K562 (cell line): ENCODE data around the gene OTOG. TPM values are rescaled to one million over a fixed set of nuclear protein-coding genes. Genes with fewer than 3 reads are reported as not detected.

Experiments
- ATAC-seq: fragments of 200-7000 bp; cut with Tn5 transposase; 3 replicates; pipeline ENCODE4 v1.9.1; 2020; ENCODE audit warnings: moderate library complexity
- BruUV-seq: library from RNA; stranded (reverse); fragments of 400-500 nt; replicated peaks from 2 replicates; lab custom pipeline; 2021; lab: Mats Ljungman, UMichigan
- CTCF ChIA-PET: fragments of 300-600 bp; formaldehyde crosslinking; extraction: SDS; loops from one replicate; lab custom pipeline; 2021; ENCODE audit warnings: low intra/inter-chr PET ratio; lab: Yijun Ruan, JAX
- POLR2A ChIA-PET: fragments of 300-600, 350-650 bp; sonication (Branson Sonifier 250); formaldehyde crosslinking; extraction: SDS; loops from one replicate; lab custom pipeline; 2021; ENCODE audit warnings: antibody characterized with exemption, inconsistent platforms; lab: Yijun Ruan, JAX
- DNase-seq, 4 experiments: peaks; one replicate each; pipeline versions ENCODE4 v3.0.0 to v3.0.0-alpha.2; 2011 to 2018; ENCODE audit warnings: low spot score in 3 of 4, mixed read lengths in 3 of 4; ENCODE audit errors: extremely low read depth in 1 of 4
- FAIRE-seq: peaks from 2 replicates; lab custom pipeline; 2011; peaks lifted over from hg19 to GRCh38; lab: Jason Lieb, UNC
- H2AFZ ChIP-seq: 2 replicates; pipeline ENCODE4 v1.6.0; 2011; ENCODE audit warnings: low read depth, low read length, control low read depth, inconsistent platforms
- H3K27ac ChIP-seq: fragments of 200-600 bp; 3 replicates; pipeline ENCODE4 v1.8.0; 2011; ENCODE audit warnings: low read depth, mild to moderate bottlenecking, control low read depth, inconsistent platforms, low read length, moderate library complexity, mixed read lengths; ENCODE audit errors: extremely low read depth
- H3K27me3 ChIP-seq, 2 experiments: fragments of 300-600 bp in 1 of 2; 2 replicates in 1 of 2; 3 replicates in 1 of 2; pipeline versions ENCODE4 v1.6.0 to v1.8.0; 2011; ENCODE audit warnings: inconsistent platforms in 2 of 2, low read length in 2 of 2, mild to moderate bottlenecking in 1 of 2, mixed read lengths in 1 of 2, moderate library complexity in 1 of 2; ENCODE audit not compliant: control insufficient read depth in 2 of 2, insufficient read depth in 2 of 2
- H3K36me3 ChIP-seq: fragments of 300-600 bp; 3 replicates; pipeline ENCODE4 v1.8.0; 2011; ENCODE audit warnings: mild to moderate bottlenecking, low read length, inconsistent platforms; ENCODE audit not compliant: control insufficient read depth, insufficient read depth
- H3K4me1 ChIP-seq, 2 experiments: fragments of 200-600 bp in 1 of 2; replicated peaks in 1 of 2; 2 replicates in 1 of 2; 3 replicates in 1 of 2; pipeline versions ENCODE4 v1.5.1 to v1.8.0; 2011; ENCODE audit warnings: inconsistent platforms in 2 of 2, low read length in 2 of 2, mild to moderate bottlenecking in 1 of 2, mixed read lengths in 1 of 2, moderate library complexity in 1 of 2; ENCODE audit not compliant: control insufficient read depth in 2 of 2, insufficient read depth in 2 of 2
- H3K4me2 ChIP-seq: 2 replicates; pipeline ENCODE4 v1.6.1; 2011; ENCODE audit warnings: low read length, control low read depth, inconsistent platforms, mixed read lengths; ENCODE audit not compliant: insufficient read depth
- H3K4me3 ChIP-seq: fragments of 200-600 bp; sonication (generic), shearing (Covaris generic); 2 replicates; pipeline ENCODE4 v1.5.1; 2016; ENCODE audit warnings: control low read depth, inconsistent platforms
- H3K79me2 ChIP-seq: fragments of 200-600 bp; 3 replicates; pipeline ENCODE4 v1.8.0; 2011; ENCODE audit warnings: low read length, inconsistent platforms; ENCODE audit not compliant: control insufficient read depth, insufficient read depth
- H3K9ac ChIP-seq, 2 experiments: 2 replicates each; pipeline versions ENCODE4 v1.6.0 to v1.6.1; 2011; ENCODE audit warnings: low read depth in 2 of 2, low read length in 2 of 2, control low read depth in 1 of 2, inconsistent platforms in 1 of 2, mild to moderate bottlenecking in 1 of 2, mixed read lengths in 1 of 2; ENCODE audit not compliant: insufficient read depth in 1 of 2
- H3K9me1 ChIP-seq: one replicate; pipeline ENCODE4 v1.6.0; 2011; ENCODE audit warnings: inconsistent platforms, mild to moderate bottlenecking, low read length, moderate library complexity; ENCODE audit not compliant: control insufficient read depth, insufficient read depth
- H3K9me3 ChIP-seq: replicated peaks from 2 replicates; pipeline ENCODE4 v1.5.1; 2011; ENCODE audit warnings: low read depth, low read length, inconsistent platforms; ENCODE audit not compliant: control insufficient read depth, insufficient read depth
- H4K20me1 ChIP-seq: replicated peaks from 2 replicates; pipeline ENCODE4 v1.6.1; 2011; ENCODE audit warnings: low read length, inconsistent platforms, mixed read lengths; ENCODE audit not compliant: control insufficient read depth, insufficient read depth
- CC2D1A ChIP-seq: fragments of 450-650 bp; IDR thresholded peaks from 2 replicates; pipeline ENCODE4 v1.6.1; 2017; ENCODE audit warnings: mild to moderate bottlenecking
- SUPT5H ChIP-seq: fragments of 450-650 bp; IDR thresholded peaks from 2 replicates; pipeline ENCODE4 v1.6.1; 2016
- XRCC4 ChIP-seq: IDR thresholded peaks from one replicate; pipeline ENCODE4 v1.6.1; 2011; ENCODE audit not compliant: insufficient read depth, insufficient read length; ENCODE audit errors: extremely low read depth
- WGBS: fragments of 100-300 bp; shearing (Covaris generic); methylation state at CpG from one replicate; pipeline ENCODE4 v1.1.6; 2016; ENCODE audit warnings: low coverage, mixed read lengths; ENCODE audit not compliant: insufficient coverage; ENCODE audit errors: missing lambda C conversion rate; 5-methylcytosine and 5-hydroxymethylcytosine counted together
- in situ Hi-C: fragments of 300-500 bp; cut with MboI; formaldehyde crosslinking; loops from 4 replicates; pipeline ENCODE4 v1.15.0; 2018; ENCODE audit warnings: inconsistent platforms, mixed read lengths
- intact Hi-C: fragments of 100-400 bp; cut with micrococcal nuclease; formaldehyde crosslinking; loops from 2 replicates; pipeline ENCODE4 v1.14.2; 2022
- polyA plus RNA-seq, 8 experiments: library from polyadenylated mRNA; depleted of rRNA in 4 of 8; stranded (reverse) in 5 of 8; unstranded in 3 of 8; fragments of >200 nt; fragmentation: Nextera tagmentation in 2 of 8; fragmentation: Illumina TruSeq in 1 of 8; extraction: Ambion mirVana in 2 of 8; extraction: Trizol in 1 of 8; gene quantifications; 2 replicates each; pipeline versions ENCODE4 v1.2.1 to v1.2.3, GENCODE V29; 2011 to 2014; ENCODE audit warnings: inconsistent platforms in 1 of 8, missing spikeins in 1 of 8
- total RNA-seq, 7 experiments: library from RNA; depleted of rRNA in 6 of 7; stranded (reverse); fragments of >200 nt in 6 of 7; fragmentation: Illumina TruSeq in 2 of 7; extraction: Trizol in 2 of 7; gene quantifications; 2 replicates each; pipeline versions ENCODE4 v1.2.1 to v1.2.3, GENCODE V29; 2011 to 2021; ENCODE audit warnings: low replicate concordance in 1 of 7
- TF ChIP-seq, protein P1 (sequence below): fragments of 250-450 bp; sonication (Bioruptor Pico); IDR thresholded peaks from 2 replicates; pipeline ENCODE4 v1.4.0; 2020
- TF ChIP-seq, protein P2 (sequence below): fragments of 250-450 bp; sonication (Bioruptor Pico); IDR thresholded peaks from 2 replicates; pipeline ENCODE4 v1.8.0; 2021; ENCODE audit warnings: borderline replicate concordance, mild to moderate bottlenecking, moderate library complexity; ENCODE audit not compliant: poor library complexity, severe bottlenecking

Gene OTOG
- total and polyA plus RNA-seq, 9 of the 15 experiments (the other 6 are each of a cell fraction or from before 2014, with no cell fraction given) = not detected

DNA sequence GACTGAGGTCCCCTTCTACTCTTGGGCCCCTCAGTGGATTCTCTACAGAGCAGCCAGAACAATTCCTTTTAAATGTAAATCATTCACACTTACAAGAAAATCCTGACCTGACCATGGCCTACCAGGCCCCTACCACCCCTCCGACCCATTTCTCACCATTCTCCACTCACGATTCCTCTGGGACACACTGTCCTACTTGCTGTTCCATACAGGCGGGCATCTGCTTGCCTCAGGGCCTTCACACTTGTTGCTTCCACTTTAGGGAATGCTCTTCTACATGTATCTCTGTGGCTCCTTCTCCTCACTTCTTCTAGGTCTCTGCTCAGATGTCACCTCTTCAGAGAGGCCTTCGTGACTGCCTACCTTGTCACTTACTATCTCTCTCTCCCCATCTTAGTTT, 6.3 kb upstream of the OTOG start:
- FAIRE-seq (no peak), ATAC-seq (no peak), DNase-seq (no peak)
- H3K4me1 ChIP-seq = peaks cover 0 to 14% of the 10 kb centered on the region in 2 experiments; a peak in 2 of 5 replicates
- in situ Hi-C loops (no loop called here), intact Hi-C loops (no loop called here)
- H3K27me3 ChIP-seq = peaks cover 10 to 49% of the 10 kb centered on the region in 2 experiments; a peak in 3 of 5 replicates
- WGBS = 0% methylated on average over 4 of the region's 4 CpGs
- ChIA-PET CTCF (no interaction called here), POLR2A (no interaction called here)
- no peaks in the 10 kb centered on the region for H3K9me3 ChIP-seq
- H3K4me3 ChIP-seq = no peak overlapping the region
- H3K9me1 ChIP-seq = no peaks in the 10 kb centered on the region
- H3K9ac ChIP-seq = no peak overlapping the region
- H4K20me1 ChIP-seq = no peaks in the 10 kb centered on the region; the same call in 1 of the 2 replicates
- BruUV-seq = no TSS peak
- no peak overlapping the region for H3K4me2 ChIP-seq
- no peaks in the 10 kb centered on the region for H3K36me3 ChIP-seq
- no peaks in the 10 kb centered on the region for H3K79me2 ChIP-seq
- no peak overlapping the region for H3K27ac ChIP-seq
- no peak overlapping the region for H2AFZ ChIP-seq
- TF ChIP-seq, protein P1, sequence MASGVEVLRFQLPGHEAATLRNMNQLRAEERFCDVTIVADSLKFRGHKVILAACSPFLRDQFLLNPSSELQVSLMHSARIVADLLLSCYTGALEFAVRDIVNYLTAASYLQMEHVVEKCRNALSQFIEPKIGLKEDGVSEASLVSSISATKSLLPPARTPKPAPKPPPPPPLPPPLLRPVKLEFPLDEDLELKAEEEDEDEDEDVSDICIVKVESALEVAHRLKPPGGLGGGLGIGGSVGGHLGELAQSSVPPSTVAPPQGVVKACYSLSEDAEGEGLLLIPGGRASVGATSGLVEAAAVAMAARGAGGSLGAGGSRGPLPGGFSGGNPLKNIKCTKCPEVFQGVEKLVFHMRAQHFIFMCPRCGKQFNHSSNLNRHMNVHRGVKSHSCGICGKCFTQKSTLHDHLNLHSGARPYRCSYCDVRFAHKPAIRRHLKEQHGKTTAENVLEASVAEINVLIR = no peak
- TF ChIP-seq SUPT5H (no peak), CC2D1A (no peak), XRCC4 (no peak)
- TF ChIP-seq, protein P2, sequence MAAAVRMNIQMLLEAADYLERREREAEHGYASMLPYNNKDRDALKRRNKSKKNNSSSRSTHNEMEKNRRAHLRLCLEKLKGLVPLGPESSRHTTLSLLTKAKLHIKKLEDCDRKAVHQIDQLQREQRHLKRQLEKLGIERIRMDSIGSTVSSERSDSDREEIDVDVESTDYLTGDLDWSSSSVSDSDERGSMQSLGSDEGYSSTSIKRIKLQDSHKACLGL (CRISPR knock-in tag) = no peak
- TF ChIP-seq, all 486 proteins: peak for 0
